Activated CD4-positive, CD25-positive, alpha-beta regulatory T cell treated with anti-CD3 and anti-CD28 coated beads, Interleukin-2, amount 50 U/mL, for 24 hours (primary cell): Measurements from ENCODE around the gene CPLX1.
"Not testable (repeated sequence)": the region's sequence is repeated elsewhere in the genome, so short reads cannot be mapped to it uniquely, and the experiment has no call there.

Experiments
- ATAC-seq, 2 donors: fragments of 150-1000 bp; cut with Tn5 transposase; one replicate each; pipeline ENCODE4 v1.10.0; 2021; ENCODE audit warnings: mild to moderate bottlenecking in 1 of 2, moderate library complexity in 1 of 2

Gene CPLX1

GRCh38 chr4:753186-753585 is 72.7 kb downstream of the CPLX1 start:
- not testable (repeated sequence) for ATAC-seq

GRCh38 chr4:752196-752861 is 73.6 kb downstream of the CPLX1 start:
- no peak for ATAC-seq

DNA sequence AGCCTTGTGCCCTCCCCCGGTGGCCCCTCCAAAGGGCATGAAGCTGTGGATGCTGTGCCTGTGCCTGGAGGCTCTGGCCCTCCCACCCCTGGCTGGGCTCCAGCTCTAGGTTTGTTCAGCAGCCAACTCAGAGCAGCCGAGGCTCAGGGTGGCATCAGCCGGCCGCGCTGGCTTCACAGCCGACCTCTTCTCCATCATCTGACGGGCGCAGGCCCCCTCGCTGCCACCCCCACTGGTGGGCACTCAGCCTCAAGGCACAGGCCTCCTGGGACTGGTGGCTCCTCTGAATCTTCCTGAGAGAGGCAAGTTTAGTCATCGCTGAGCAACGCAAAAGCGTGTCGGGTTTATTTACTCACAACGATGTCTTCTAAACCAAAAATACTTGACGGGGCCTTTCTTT is 74.3 kb downstream of the CPLX1 start:
- no peak for ATAC-seq

DNA sequence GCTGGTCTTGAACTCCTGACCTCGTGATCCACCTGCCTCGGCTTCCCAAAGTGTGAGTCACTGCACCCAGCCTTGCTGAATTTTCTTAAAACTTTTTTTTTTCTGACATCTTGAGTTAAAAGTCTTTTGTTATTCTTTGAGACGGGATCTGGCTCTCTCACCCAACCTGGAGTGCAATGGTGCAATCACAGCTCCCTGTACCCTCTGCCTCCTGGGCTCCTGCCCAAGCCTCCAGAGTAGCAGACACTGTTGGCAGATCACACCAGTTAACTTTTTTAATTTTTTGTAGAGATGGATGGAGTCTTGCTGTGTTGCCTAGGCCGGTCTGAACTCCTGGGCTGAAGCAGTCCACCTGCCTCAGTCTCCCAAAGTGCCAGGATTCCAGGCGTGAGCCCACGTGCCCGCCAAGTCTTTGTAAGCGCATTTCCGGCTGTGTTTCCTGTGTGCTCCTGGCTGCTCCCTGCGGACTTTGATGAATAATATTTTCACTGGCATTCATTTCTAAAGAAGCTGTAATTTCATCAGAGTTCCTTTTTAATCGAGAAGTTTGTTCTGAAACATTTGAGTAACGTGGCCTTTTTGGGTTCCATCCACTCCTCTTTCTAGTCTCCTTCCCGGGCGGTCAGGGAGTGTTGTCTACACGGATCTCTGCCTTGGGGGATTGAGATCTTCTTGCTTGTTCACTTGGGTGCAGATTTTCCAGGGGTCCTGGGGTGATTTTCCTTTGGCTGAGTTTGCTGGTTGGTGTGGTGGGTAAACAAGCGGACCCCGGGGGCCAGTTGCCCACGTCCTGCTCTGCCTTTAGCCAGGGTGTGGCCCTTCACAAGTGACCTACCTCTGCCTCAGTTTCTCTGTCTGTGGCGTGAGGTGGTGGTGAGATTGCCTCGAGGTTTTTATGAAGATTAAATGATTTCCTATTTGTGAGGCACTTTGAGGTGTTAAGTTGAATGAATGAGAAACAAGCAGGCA is 75.9 kb downstream of the CPLX1 start:
- no peak for ATAC-seq

DNA sequence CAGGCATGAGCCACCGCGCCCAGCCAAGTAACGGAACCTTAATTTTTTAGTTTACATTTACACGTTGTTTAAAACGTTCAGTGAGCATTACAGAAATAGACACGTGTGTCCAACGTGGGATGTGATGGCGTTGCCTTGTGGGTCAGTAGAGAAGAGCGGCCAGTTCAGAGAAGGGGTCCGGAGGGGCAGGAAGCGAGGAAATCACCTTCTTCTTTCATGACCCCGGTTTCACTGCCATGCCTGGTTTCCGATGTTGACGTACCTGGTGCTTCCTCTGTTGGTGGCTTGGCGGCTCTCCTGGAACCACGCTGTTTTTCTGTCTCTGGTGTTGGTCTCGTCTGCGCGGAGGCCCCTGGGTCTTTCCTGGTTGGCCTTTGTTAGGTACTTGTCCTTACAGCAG is 77.5 kb downstream of the CPLX1 start:
- ATAC-seq = no peak

DNA sequence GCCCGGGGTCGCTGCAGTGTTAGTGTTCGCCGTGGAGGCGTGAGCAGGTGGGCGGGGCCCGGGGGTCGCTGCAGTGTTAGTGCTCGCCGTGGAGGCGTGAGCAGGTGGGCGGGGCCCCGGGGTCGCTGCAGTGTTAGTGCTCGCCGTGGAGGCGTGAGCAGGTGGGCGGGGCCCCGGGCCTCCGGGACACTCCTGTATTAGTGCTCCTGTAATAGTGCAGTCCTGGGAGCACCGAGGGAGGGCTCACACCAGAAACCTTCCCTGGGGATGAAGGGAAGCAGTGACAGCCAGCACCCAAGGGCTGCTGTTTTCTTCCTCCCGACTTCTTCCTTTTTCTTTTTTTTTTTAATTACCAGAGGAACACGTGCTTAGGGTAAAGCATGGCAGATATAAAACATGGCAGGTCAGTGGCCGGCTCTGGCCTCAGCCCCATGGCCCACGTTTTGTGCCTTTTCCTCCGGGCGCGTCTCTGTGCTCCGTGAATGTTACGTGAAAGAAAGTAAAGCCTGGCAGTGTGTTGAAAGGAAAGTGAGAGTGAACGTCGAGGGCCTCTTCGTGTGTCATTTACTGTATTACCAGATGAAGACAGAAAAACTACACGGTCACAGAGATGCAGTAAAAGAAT is 78.3 kb downstream of the CPLX1 start:
- ATAC-seq = no peak

DNA sequence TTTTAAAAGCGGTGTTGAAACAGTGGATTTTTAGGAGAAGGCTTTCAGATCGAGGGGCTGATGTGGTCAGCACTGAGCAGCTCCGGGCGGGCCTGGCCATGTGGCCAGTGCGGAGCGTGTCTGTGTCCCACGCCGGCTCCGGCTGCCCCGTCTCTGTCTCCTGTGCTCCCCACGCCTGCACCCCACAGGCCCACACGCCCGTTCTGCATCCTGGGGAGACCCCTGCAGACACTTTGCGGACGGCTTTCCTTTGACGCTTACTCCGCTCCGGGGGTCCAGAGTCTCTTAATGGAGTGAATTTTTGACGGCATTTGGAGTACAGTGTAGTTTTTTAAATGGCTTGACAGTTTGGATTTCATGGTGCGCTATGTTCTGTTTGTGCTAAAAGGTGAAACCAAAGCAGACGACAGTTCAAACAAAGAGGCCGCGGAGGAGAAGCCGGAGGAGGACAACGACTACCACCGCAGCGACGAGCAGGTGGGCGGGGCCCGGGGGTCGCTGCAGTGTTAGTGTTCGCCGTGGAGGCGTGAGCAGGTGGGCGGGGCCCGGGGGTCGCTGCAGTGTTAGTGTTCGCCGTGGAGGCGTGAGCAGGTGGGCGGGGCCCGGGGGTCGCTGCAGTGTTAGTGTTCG is 81.6 kb downstream of the CPLX1 start:
- ATAC-seq = no peak

DNA sequence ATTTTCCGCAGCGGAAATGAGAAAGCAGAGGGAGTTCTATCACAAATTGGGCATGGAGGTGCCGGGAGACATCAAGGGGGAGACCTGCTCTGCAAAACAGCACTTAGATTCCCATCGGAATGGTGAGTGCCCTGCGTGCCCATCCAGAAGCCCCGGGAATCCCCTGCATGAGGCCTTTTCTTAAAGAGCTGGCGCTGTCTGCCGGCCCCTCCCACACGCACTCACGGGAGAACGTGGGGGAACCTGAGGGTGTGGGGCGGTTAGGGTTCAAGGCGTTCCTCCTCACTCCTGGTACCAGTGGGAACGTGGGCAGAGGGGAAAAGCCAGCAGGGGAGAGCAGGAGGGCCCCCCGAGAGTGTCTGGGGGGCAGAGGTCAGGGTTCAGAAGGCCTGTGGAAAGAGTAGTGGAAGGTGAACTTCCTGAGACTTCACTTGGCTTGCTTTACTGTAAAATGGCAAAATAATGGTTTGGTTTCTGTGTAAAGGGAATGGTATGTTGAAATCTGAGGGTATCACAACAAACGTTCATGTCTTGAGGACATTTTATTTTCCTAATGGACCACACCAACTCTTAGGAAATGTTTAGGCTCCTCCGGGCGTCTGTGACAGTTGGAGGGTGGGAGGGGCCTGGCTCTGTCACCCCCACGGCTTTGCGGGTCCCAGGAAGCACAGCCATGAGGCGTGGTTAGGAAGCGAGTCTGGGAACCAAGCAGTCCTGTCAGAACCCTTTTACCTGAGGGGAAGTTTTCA is 82.3 kb downstream of the CPLX1 start:
- no peak for ATAC-seq

DNA sequence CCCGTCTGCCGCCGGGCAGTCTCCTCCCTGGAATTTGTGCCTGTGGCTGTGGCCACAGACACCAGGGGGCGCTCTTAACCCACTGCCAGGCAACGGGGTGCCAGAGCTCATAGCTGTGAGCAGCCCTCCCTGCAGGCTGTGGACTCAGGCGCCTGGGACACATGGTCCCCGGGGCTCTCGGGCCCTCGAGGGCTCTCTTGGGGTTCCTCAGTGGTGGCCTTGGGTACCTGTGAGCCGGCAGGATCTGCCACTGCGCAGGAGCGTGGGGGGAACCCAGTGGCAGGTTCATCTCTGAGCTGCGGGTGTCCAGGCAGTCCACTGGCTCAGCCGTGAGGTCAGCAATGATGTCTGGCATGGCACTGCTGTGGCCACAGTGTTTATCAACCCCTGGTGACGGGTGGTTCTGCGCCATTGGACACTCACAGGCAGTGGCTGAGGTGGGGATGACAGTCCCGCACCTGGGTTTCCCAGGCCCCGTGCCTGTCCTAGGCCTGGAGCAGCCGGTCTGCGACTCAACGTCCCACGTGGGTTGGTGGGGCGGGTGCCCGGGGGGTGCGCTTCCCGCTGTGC is 83.1 kb downstream of the CPLX1 start:
- peak; percentile 79 to 92 for ATAC-seq

- ATAC-seq = no peak
Measured at GRCh38 chr4:742096-742741, 83.7 kb downstream of the CPLX1 start.

DNA sequence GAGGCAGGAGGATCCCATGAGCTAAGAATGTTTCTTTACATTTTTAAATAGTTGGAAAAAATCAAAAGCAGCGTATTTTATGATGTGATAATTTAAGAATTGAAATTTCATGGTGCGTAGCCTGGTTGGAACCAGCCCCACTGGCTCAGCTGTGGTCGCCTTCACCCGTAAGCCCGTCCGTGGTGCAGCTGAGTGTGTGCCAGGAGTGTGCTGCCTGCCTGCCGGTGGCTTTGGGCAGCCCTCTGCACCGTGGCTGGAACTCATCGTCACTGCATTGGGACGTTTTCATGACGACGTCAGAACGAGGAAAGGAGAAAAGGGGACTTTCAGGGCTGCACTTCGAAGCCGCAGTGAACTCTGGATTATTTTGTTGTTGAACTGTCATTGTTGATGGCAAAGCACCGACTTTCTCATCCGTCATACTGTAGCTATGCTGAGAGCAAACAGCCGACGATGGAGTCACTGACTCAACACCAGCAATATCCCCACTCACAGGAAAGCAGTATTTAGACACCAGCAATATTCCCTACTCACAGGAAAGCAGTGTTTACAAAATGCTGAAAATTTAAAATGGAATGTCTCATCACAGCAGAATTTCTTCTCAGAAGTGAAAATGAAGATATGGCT is 85.2 kb downstream of the CPLX1 start:
- ATAC-seq = no peak

DNA sequence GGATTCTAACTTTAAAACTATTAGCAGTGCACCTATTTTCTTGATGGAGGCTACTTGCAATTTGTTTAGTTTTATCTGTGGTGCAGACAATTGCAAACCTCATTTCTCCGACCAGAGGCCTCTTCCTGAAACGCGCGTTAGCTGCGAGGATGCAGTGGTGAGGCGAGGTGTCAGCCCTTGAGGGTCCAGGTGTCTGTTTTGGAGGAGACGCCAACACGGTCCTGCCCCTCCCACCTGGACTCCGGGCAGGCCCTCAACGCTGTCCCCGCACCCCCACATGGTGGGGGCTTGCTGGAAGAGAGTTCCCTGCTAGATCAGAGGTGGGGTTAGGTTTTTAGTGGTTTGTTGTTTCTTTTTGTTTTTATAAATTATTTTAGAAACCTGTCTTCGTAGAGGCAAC is 85.9 kb downstream of the CPLX1 start:
- no peak for ATAC-seq

- no peak for ATAC-seq
Measured at GRCh38 chr4:739569-739968, 86.4 kb downstream of the CPLX1 start.

DNA sequence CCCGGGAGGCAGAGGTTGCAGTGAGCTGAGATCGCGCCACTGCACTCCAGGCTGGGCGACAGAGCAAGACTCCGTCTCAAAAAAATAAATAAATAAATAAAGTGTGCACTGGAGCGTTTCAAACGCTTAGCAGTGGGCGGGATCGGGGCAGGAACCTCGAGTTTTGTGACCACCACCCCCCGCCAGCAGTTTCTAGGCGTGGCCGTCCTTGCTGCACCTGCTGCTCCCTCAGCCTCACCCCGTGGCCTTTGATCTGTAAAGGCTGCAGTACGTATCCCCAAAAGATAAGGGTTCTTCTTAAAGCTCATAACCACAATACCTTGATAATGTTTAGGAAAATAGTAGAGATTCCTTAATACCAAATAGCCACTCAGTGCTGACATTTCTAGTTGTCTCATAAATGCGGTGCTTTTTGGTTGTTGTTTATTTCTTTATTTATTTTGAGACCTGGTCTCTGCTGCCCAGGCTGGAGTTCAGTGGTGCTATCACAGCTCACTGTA is 87.1 kb downstream of the CPLX1 start:
- ATAC-seq = no peak

GRCh38 chr4:736561-736960 is 89.4 kb downstream of the CPLX1 start:
- not testable (repeated sequence) for ATAC-seq

GRCh38 chr4:735583-735982 is 90.3 kb downstream of the CPLX1 start:
- no peak for ATAC-seq
